ENCODE results near the gene ZNF879. TPM values are rescaled to one million over a fixed set of nuclear protein-coding genes. Genes with fewer than 3 reads are reported as not detected.

ZNF879 gene
- total and polyA plus RNA-seq, 2 of the 13 experiments (the other 11 are each of a cell fraction or from before 2014, with no cell fraction given): 0.83 to 2.8 TPM

- no TSS peak for BruUV-seq (replicated peaks)
- H3K79me2 ChIP-seq (ENCODE audit: insufficient read depth, low read length): no peaks in the 10 kb centered on the region
- WGBS (ENCODE audit: low lambda C conversion rate): 38% methylated on average over 2 of the region's 2 CpGs
Measured at GRCh38 chr5:179006564-179006963, 17.0 kb upstream of the ZNF879 start.

More at GRCh38 chr5:179006564-179006963, 17.0 kb upstream of the ZNF879 start:
- Histone ChIP-seq H3K4me2 (ENCODE audit: low read depth, low read length) (no peak overlapping the region), H3K36me3 (replicated peaks in 1 of 2; ENCODE audit: control insufficient read depth in 1 of 2, insufficient read depth in 2 of 2, low read length in 2 of 2) (no peaks in the 10 kb centered on the region), H3K27me3 (ENCODE audit: control insufficient read depth in 1 of 2, insufficient read depth in 2 of 2, low read length in 2 of 2) (no peaks in the 10 kb centered on the region), H2AFZ (ENCODE audit: low read length) (no peak overlapping the region), H3K4me1 (ENCODE audit: insufficient read depth, low read length) (no peaks in the 10 kb centered on the region), H4K20me1 (ENCODE audit: insufficient read depth, low read length) (no peaks in the 10 kb centered on the region), H3K27ac (ENCODE audit: extremely low read length, insufficient read depth, low read length) (no peak overlapping the region), H3K4me3 (replicated peaks in 1 of 3; ENCODE audit: insufficient read depth in 1 of 3, low read depth in 2 of 3, low read length in 3 of 3) (no peak overlapping the region), H3K9ac (ENCODE audit: insufficient read depth, low read depth, low read length) (no peak overlapping the region), H3K9me3 (ENCODE audit: low read length) (peaks cover 57% of the 10 kb centered on the region)
- TF ChIP-seq RXRA (CRISPR knock-in tag; IDR thresholded peaks at IDR 0.05): no peak
- no peak for TF ChIP-seq TEAD3 (CRISPR knock-in tag; optimal IDR thresholded peaks at IDR 0.05; ENCODE audit: borderline replicate concordance)
- no peak for TF ChIP-seq ZNF512 (CRISPR knock-in tag; IDR thresholded peaks at IDR 0.05)
- TF ChIP-seq ZBTB37 (CRISPR knock-in tag; IDR thresholded peaks at IDR 0.05): no peak
- TF ChIP-seq AGO2 (optimal IDR thresholded peaks at IDR 0.05; ENCODE audit: low read depth, low read length): no peak
- no peak for TF ChIP-seq ZNF225 (CRISPR knock-in tag; IDR thresholded peaks at IDR 0.05)
- FAIRE-seq (no peak), DNase-seq (ENCODE audit: low spot score) (no peak), ATAC-seq (no peak)
- POLR2A ChIA-PET: no interaction called here
- CTCF ChIA-PET (ENCODE audit: low intra/inter-chr PET ratio, low total read pairs): no interaction called here
- in situ Hi-C loops (cut with HindIII; ENCODE audit: extremely low pct_ligation_motif_present, low pct_unique_long_range_greater_than_20kb) (no loop called here), intact Hi-C loops (cut with micrococcal nuclease; ENCODE audit: unreplicated experiment) (no loop called here)
